GM12874 (cell line): ENCODE results near the gene GNS.

Source experiments
- TF ChIP-seq, protein P1 (sequence below): IDR thresholded peaks from 2 replicates; pipeline ENCODE4 v1.5.1; 2011; ENCODE audit warnings: low read depth, mild to moderate bottlenecking, control low read depth, low read length, moderate library complexity; ENCODE audit not compliant: insufficient read depth

GNS gene

DNA sequence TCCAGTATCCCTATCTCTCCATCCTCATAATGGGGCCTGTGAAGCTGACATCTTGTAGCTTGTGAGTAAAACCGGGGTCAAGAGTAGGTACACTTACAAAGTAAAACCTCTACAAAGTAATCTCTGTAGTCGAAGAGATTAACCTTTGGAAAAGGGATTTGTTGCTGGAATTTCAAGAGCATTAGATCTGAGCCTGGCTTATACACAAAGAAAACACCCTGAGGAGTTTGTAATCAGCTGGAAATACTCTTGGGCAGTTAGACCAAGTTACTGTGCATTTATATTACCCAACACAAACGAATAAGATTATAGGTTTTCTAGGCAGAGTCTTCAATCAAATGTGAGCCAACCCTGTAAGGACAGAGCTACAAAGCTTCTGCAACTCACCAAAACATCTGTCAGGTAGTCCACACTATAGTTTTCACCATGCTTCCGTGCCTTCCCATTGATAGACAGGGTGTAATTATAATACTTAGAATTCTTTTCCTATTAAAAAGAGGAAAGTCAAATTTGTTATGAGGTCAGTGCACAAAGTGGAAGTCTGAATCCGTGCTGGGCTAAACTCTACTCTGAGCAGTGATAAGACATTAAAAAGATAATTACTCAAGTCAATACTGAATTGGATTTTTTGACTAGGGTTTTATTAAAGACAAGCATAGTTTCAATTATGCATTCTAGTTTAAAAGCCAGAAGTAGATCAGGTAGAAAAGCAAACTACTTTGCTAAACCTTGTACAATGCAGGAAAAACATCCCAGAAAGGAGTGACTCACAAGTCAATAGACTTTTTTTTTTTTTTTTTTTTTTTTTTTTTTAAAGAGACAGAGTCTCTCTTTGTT is 14.6 kb downstream of the GNS start:
- TF ChIP-seq, protein P1, sequence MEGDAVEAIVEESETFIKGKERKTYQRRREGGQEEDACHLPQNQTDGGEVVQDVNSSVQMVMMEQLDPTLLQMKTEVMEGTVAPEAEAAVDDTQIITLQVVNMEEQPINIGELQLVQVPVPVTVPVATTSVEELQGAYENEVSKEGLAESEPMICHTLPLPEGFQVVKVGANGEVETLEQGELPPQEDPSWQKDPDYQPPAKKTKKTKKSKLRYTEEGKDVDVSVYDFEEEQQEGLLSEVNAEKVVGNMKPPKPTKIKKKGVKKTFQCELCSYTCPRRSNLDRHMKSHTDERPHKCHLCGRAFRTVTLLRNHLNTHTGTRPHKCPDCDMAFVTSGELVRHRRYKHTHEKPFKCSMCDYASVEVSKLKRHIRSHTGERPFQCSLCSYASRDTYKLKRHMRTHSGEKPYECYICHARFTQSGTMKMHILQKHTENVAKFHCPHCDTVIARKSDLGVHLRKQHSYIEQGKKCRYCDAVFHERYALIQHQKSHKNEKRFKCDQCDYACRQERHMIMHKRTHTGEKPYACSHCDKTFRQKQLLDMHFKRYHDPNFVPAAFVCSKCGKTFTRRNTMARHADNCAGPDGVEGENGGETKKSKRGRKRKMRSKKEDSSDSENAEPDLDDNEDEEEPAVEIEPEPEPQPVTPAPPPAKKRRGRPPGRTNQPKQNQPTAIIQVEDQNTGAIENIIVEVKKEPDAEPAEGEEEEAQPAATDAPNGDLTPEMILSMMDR = no peak

DNA sequence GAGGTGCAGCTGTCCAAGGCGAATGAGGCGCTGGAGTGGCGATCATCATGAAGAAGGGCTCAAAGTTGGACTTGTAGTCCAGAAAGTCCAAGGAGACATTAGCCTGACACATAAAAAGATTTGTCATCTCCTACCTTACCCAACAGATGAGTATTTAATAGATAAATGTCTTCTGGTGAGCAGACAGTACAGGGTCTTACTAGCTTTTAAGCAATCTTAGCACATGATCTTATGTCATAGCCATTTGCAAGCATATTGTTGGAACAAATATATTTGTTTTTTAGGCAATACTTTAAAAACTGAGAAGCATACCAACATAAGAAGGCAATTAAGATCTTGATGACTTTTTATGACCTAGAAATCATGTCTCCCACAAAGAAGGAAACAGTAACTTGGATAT is 16.0 kb downstream of the GNS start:
- TF ChIP-seq, protein P1 = no peak

- TF ChIP-seq, protein P1 = no peak
Observed at GRCh38 chr12:64742416-64742815, 16.8 kb downstream of the GNS start.

DNA sequence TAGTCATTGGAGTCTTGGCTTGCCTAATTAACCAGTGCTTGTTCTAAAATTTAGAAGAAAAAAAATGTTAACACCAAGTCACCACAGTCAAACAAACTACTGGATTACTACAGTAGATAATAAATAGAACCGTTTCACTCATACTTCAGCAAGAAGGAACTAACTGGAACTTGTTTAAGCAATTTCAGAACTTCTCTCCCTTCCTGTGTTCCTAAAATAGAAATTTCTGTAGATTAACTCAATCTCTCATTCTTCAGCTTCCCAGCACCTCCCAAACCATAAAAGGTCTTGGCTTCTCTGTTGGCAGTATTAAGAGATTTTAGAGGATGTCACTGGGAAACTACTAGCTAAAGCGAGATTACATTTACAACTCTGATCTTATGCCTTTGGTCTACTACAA is 18.6 kb downstream of the GNS start:
- TF ChIP-seq, protein P1 = no peak

DNA sequence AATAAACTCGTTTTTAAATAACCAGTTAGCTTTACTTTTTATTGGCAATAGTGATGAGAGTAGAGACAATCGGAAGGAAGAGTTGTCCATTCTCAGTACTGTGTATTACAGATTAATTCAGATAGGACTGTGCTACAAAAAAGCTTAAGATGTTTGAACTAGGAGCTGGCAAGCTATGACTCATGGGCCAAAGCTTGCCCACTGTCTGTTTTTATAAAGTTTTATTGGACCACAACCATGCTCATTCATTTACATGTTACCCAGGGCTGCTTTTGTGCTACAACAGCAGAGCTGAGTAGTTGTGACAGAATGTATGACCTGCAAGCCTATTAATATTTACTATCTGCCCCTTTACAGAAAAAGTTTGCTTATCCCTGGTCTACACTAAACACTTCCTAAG is 19.4 kb downstream of the GNS start:
- TF ChIP-seq, protein P1 = no peak

- TF ChIP-seq, protein P1 = no peak
Observed at GRCh38 chr12:64737539-64737938, 21.7 kb downstream of the GNS start.

DNA sequence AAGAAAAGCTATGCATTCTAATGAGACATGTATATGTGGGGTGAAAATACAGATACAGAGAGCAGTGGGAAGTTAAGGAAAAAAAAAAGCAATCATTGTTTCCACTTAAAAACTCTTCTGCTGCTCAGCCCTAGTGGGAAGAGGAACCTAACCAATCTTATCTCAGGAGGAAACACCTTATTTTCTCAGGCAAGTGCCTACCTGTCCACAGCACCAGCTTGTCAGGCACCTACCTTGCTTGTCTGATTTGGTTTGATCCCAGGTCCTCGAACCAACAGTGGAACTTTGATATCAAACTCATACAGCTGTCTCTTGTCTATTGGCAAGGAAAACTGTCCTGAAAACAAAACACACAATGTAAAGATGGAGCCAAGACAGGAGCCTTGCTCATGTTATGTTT is 22.4 kb downstream of the GNS start:
- TF ChIP-seq, protein P1 = no peak

- TF ChIP-seq, protein P1 = no peak
Observed at GRCh38 chr12:64735442-64735841, 23.8 kb downstream of the GNS start.
